SK-N-SH (cell line): ENCODE data around the gene PCSK6. TPM values are rescaled to one million over a fixed set of nuclear protein-coding genes. Genes with fewer than 3 reads are reported as not detected.

Experiments used
- CTCF ChIA-PET: fragments of 300-600, 350-600 bp; formaldehyde crosslinking; extraction: SDS; loops from one replicate; lab custom pipeline; 2021; lab: Yijun Ruan, JAX
- POLR2A ChIA-PET: fragments of 350-600 bp; sonication (Branson Sonifier 250); formaldehyde crosslinking; extraction: SDS; loops from one replicate; lab custom pipeline; 2020; ENCODE audit warnings: antibody characterized with exemption, inconsistent platforms; lab: Yijun Ruan, JAX
- DNase-seq: peaks from one replicate; pipeline ENCODE4 v3.0.0; 2012
- H2AFZ ChIP-seq: fragments of 200-600 bp; sonication (generic); 2 replicates; pipeline ENCODE4 v1.8.1; 2016; ENCODE audit warnings: antibody characterized with exemption, mild to moderate bottlenecking, low read depth
- H3F3A ChIP-seq: fragments of 200-600 bp; sonication (generic); replicated peaks from 2 replicates; pipeline ENCODE3; 2016; ENCODE audit warnings: antibody characterized with exemption, mild to moderate bottlenecking; ENCODE audit not compliant: insufficient read depth
- H3K27ac ChIP-seq, 2 experiments: fragments of 200-500 bp in 1 of 2; fragments of 200-600 bp in 1 of 2; sonication (Bioruptor generic) in 1 of 2; sonication (generic), shearing (Covaris generic) in 1 of 2; 2 replicates each; pipeline versions ENCODE4 v1.5.1 to v1.6.1; 2014 to 2016; ENCODE audit warnings: low read depth in 2 of 2, inconsistent platforms in 1 of 2, low read length in 1 of 2, mild to moderate bottlenecking in 1 of 2, mixed read lengths in 1 of 2
- H3K27me3 ChIP-seq: fragments of 200-600 bp; sonication (generic), shearing (Covaris generic); 2 replicates; pipeline ENCODE4 v1.6.1; 2016; ENCODE audit warnings: mixed run types; ENCODE audit not compliant: insufficient read depth
- H3K36me3 ChIP-seq, 2 experiments: fragments of 200-500 bp in 1 of 2; fragments of 200-600 bp in 1 of 2; sonication (Bioruptor generic) in 1 of 2; sonication (generic) in 1 of 2; replicated peaks in 1 of 2; 2 replicates each; pipeline versions ENCODE3 to v1.5.1; 2014 to 2016; ENCODE audit warnings: low read length in 1 of 2, mild to moderate bottlenecking in 1 of 2; ENCODE audit not compliant: insufficient read depth in 2 of 2, control insufficient read depth in 1 of 2
- H3K4me1 ChIP-seq, 2 experiments: fragments of 200-500 bp in 1 of 2; fragments of 200-600 bp in 1 of 2; sonication (Bioruptor generic) in 1 of 2; sonication (generic), shearing (Covaris generic) in 1 of 2; 2 replicates each; pipeline versions ENCODE4 v1.5.1 to v1.6.1; 2014 to 2016; ENCODE audit warnings: low read depth in 1 of 2, low read length in 1 of 2, mixed run types in 1 of 2; ENCODE audit not compliant: insufficient read depth in 2 of 2, control insufficient read depth in 1 of 2
- H3K4me2 ChIP-seq: fragments of 200-600 bp; sonication (generic), shearing (Covaris generic); 2 replicates; pipeline ENCODE4 v1.6.1; 2017; ENCODE audit warnings: mixed run types
- H3K4me3 ChIP-seq, 2 experiments: fragments of 200-500 bp in 1 of 2; fragments of 200-600 bp in 1 of 2; sonication (Bioruptor generic) in 1 of 2; sonication (generic), shearing (Covaris generic) in 1 of 2; 2 replicates each; pipeline versions ENCODE4 v1.5.1 to v1.8.1; 2014 to 2016; ENCODE audit warnings: low read depth in 2 of 2, inconsistent platforms in 1 of 2, low read length in 1 of 2, mild to moderate bottlenecking in 1 of 2, mixed read lengths in 1 of 2, moderate library complexity in 1 of 2
- H3K79me2 ChIP-seq: fragments of 200-600 bp; sonication (generic); 2 replicates; pipeline ENCODE4 v1.8.1; 2017; ENCODE audit warnings: mild to moderate bottlenecking; ENCODE audit not compliant: insufficient read depth
- H3K9ac ChIP-seq: fragments of 200-600 bp; sonication (generic); 2 replicates; pipeline ENCODE4 v1.6.1; 2017; ENCODE audit warnings: mixed run types
- H3K9me2 ChIP-seq: fragments of 200-600 bp; sonication (generic); 2 replicates; pipeline ENCODE4 v1.6.1; 2017; ENCODE audit warnings: mixed run types
- H3K9me3 ChIP-seq: fragments of 200-600 bp; sonication (generic); 2 replicates; pipeline ENCODE4 v1.6.1; 2017; ENCODE audit warnings: mixed run types, mild to moderate bottlenecking, moderate library complexity
- H4K20me1 ChIP-seq: fragments of 200-600 bp; sonication (generic); 2 replicates; pipeline ENCODE4 v1.6.1; 2017; ENCODE audit warnings: mild to moderate bottlenecking, mixed run types; ENCODE audit not compliant: insufficient read depth
- CHD2 ChIP-seq: fragments of 150-350 bp; IDR thresholded peaks from 2 replicates; pipeline ENCODE4 v1.6.1; 2018; ENCODE audit warnings: low read length; ENCODE audit not compliant: partially characterized antibody
- ELF1 ChIP-seq: IDR thresholded peaks from 2 replicates; pipeline ENCODE4 v1.4.0; 2012
- EP300 ChIP-seq, 2 experiments: IDR thresholded peaks; 2 replicates each; pipeline versions ENCODE4 v1.4.0 to v1.6.1; 2012; ENCODE audit warnings: borderline replicate concordance in 1 of 2, low read depth in 1 of 2, low read length in 1 of 2
- FOSL2 ChIP-seq: IDR thresholded peaks from 2 replicates; pipeline ENCODE4 v1.4.0; 2012; ENCODE audit warnings: low read depth, mild to moderate bottlenecking, moderate library complexity, borderline replicate concordance
- GABPA ChIP-seq: IDR thresholded peaks from 2 replicates; pipeline ENCODE4 v1.4.0; 2012; ENCODE audit warnings: low read depth, mild to moderate bottlenecking
- GATA2 ChIP-seq: sonication (generic); formaldehyde crosslinking; IDR thresholded peaks from 2 replicates; pipeline ENCODE4 v1.5.0; 2020; ENCODE audit warnings: mild to moderate bottlenecking, missing genetic modification reagents
- MEF2A ChIP-seq: IDR thresholded peaks from 2 replicates; pipeline ENCODE4 v1.4.0; 2012; ENCODE audit warnings: low read depth, borderline replicate concordance
- POLR2AphosphoS5 ChIP-seq: IDR thresholded peaks from 2 replicates; pipeline ENCODE4 v1.6.1; 2012; ENCODE audit warnings: low read depth, low read length
- RCOR1 ChIP-seq: fragments of 150-350 bp; IDR thresholded peaks from 2 replicates; pipeline ENCODE4 v1.6.1; 2017; ENCODE audit warnings: antibody characterized with exemption, low read length
- RFX5 ChIP-seq: IDR thresholded peaks from 2 replicates; pipeline ENCODE4 v1.6.1; 2012; ENCODE audit warnings: mild to moderate bottlenecking, improper control_type of control experiment, low read length
- TAF1 ChIP-seq: IDR thresholded peaks from 2 replicates; pipeline ENCODE4 v1.6.1; 2012; ENCODE audit warnings: low read depth, mild to moderate bottlenecking, low read length, moderate library complexity, borderline replicate concordance
- TEAD4 ChIP-seq: IDR thresholded peaks from 2 replicates; pipeline ENCODE4 v1.4.0; 2012; ENCODE audit warnings: mild to moderate bottlenecking, borderline replicate concordance; ENCODE audit not compliant: insufficient read depth
- YY1 ChIP-seq: IDR thresholded peaks from 2 replicates; pipeline ENCODE4 v1.4.0; 2012; ENCODE audit warnings: low read depth, mild to moderate bottlenecking
- WGBS: methylation state at CpG from one replicate; pipeline ENCODE4 v1.1.6; 2017; ENCODE audit warnings: low lambda C conversion rate; 5-methylcytosine and 5-hydroxymethylcytosine counted together
- polyA plus RNA-seq, 3 experiments: library from polyadenylated mRNA; depleted of rRNA; stranded (reverse); fragments of >200 nt; gene quantifications; 2 replicates each; pipeline ENCODE4 v1.2.3, GENCODE V29; 2012
- TF ChIP-seq, protein P1 (sequence below): fragments of 200-600 bp; sonication (generic); IDR thresholded peaks from 2 replicates; pipeline ENCODE4 v1.6.1; 2017; ENCODE audit warnings: antibody characterized with exemption, mild to moderate bottlenecking, moderate library complexity
- TF ChIP-seq, protein P2 (sequence below): IDR thresholded peaks from 2 replicates; pipeline ENCODE4; 2012
- TF ChIP-seq, protein P3 (sequence below): IDR thresholded peaks from 2 replicates; pipeline ENCODE4 v1.4.0; 2012; ENCODE audit warnings: low read depth, borderline replicate concordance
- TF ChIP-seq, protein P4 (sequence below): IDR thresholded peaks from 2 replicates; pipeline ENCODE4 v1.4.0; 2012; ENCODE audit warnings: low read depth
- TF ChIP-seq, protein P5 (sequence below): fragments of 150-350 bp; IDR thresholded peaks from 2 replicates; pipeline ENCODE4 v1.6.1; 2017; ENCODE audit warnings: antibody characterized with exemption, low read length, low read depth, borderline replicate concordance
- TF ChIP-seq, protein P6 (sequence below): fragments of 150-350 bp; IDR thresholded peaks from 2 replicates; pipeline ENCODE4 v1.6.1; 2016; ENCODE audit warnings: mild to moderate bottlenecking, low read depth, low read length

The PCSK6 gene
- polyA plus RNA-seq, 1 of the 3 experiments (the other 2 are of a cell fraction) = 0.03 TPM

DNA sequence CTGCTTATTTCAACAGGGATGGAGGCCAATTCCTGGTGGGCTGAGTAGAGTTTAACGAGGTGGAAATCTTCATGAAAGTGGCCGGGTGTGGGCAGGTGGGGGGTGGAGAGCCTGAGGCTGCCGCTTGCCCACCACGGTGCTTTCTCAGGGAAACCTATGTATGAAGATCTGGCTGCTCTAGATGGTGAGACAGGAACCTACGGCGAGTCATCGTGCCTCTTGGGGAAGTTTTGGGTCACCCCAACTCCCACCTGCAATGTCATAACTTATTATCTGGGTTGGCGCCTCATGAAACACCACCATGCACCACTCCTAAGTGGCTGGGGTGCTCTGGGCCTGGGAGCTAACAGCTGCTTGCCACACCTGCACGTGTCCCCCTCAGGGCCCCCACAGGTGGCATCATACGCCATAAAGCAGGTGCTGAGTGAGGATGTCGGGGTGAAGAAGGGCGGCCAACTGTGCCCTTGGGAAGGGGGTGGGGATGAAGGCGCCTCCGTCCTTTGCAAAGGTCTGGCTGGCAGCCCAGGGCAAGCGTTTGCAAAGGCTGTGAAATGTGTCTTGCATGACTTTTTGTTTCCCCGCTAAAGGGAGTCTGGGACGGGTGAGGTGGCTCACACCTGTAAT, 166.5 kb downstream of the PCSK6 start:
- Histone ChIP-seq H3K4me1 (peaks cover 0 to 14% of the 10 kb centered on the region in 2 experiments; a peak in 1 of 4 replicates), H4K20me1 (no peaks in the 10 kb centered on the region), H3K4me3 (no peak overlapping the region), H3K9me2 (no peaks in the 10 kb centered on the region), H3K79me2 (no peaks in the 10 kb centered on the region), H3K9ac (no peak overlapping the region), H3F3A (no peaks in the 10 kb centered on the region), H3K4me2 (no peak overlapping the region), H3K36me3 (no peaks in the 10 kb centered on the region), H3K9me3 (no peaks in the 10 kb centered on the region), H3K27ac (no peak overlapping the region), H2AFZ (no peak overlapping the region), H3K27me3 (peaks cover 1% of the 10 kb centered on the region; the same call in 1 of the 2 replicates)
- no peak for DNase-seq
- WGBS = 65% methylated on average over 9 of the region's 17 CpGs
- POLR2A ChIA-PET = no interaction called here
- CTCF ChIA-PET = interaction anchor here (1.0 to 1.7 kb wide), 3 partner anchors 23 to 179 kb away, joined by 3 to 4 read pairs (median 3); no protein-coding TSS in a partner anchor
- TF ChIP-seq GATA2 (no peak), TAF1 (no peak), CHD2 (no peak), TEAD4 (no peak), MEF2A (no peak), ELF1 (no peak), RCOR1 (no peak), POLR2AphosphoS5 (no peak), YY1 (no peak), GABPA (no peak), EP300 (IDR thresholded peaks at IDR 0.05; ENCODE audit: borderline replicate concordance in 1 of 2, low read depth in 1 of 2, low read length in 1 of 2) (no peak), RFX5 (no peak), FOSL2 (no peak)
- TF ChIP-seq, protein P1, sequence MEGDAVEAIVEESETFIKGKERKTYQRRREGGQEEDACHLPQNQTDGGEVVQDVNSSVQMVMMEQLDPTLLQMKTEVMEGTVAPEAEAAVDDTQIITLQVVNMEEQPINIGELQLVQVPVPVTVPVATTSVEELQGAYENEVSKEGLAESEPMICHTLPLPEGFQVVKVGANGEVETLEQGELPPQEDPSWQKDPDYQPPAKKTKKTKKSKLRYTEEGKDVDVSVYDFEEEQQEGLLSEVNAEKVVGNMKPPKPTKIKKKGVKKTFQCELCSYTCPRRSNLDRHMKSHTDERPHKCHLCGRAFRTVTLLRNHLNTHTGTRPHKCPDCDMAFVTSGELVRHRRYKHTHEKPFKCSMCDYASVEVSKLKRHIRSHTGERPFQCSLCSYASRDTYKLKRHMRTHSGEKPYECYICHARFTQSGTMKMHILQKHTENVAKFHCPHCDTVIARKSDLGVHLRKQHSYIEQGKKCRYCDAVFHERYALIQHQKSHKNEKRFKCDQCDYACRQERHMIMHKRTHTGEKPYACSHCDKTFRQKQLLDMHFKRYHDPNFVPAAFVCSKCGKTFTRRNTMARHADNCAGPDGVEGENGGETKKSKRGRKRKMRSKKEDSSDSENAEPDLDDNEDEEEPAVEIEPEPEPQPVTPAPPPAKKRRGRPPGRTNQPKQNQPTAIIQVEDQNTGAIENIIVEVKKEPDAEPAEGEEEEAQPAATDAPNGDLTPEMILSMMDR = no peak
- TF ChIP-seq, protein P2, sequence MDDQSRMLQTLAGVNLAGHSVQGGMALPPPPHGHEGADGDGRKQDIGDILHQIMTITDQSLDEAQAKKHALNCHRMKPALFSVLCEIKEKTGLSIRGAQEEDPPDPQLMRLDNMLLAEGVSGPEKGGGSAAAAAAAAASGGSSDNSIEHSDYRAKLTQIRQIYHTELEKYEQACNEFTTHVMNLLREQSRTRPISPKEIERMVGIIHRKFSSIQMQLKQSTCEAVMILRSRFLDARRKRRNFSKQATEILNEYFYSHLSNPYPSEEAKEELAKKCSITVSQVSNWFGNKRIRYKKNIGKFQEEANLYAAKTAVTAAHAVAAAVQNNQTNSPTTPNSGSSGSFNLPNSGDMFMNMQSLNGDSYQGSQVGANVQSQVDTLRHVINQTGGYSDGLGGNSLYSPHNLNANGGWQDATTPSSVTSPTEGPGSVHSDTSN = no peak
- TF ChIP-seq, protein P3, sequence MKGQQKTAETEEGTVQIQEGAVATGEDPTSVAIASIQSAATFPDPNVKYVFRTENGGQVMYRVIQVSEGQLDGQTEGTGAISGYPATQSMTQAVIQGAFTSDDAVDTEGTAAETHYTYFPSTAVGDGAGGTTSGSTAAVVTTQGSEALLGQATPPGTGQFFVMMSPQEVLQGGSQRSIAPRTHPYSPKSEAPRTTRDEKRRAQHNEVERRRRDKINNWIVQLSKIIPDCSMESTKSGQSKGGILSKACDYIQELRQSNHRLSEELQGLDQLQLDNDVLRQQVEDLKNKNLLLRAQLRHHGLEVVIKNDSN = no peak
- TF ChIP-seq, protein P4, sequence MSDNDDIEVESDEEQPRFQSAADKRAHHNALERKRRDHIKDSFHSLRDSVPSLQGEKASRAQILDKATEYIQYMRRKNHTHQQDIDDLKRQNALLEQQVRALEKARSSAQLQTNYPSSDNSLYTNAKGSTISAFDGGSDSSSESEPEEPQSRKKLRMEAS = no peak
- TF ChIP-seq, protein P5, sequence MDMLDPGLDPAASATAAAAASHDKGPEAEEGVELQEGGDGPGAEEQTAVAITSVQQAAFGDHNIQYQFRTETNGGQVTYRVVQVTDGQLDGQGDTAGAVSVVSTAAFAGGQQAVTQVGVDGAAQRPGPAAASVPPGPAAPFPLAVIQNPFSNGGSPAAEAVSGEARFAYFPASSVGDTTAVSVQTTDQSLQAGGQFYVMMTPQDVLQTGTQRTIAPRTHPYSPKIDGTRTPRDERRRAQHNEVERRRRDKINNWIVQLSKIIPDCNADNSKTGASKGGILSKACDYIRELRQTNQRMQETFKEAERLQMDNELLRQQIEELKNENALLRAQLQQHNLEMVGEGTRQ = no peak
- TF ChIP-seq, protein P6, sequence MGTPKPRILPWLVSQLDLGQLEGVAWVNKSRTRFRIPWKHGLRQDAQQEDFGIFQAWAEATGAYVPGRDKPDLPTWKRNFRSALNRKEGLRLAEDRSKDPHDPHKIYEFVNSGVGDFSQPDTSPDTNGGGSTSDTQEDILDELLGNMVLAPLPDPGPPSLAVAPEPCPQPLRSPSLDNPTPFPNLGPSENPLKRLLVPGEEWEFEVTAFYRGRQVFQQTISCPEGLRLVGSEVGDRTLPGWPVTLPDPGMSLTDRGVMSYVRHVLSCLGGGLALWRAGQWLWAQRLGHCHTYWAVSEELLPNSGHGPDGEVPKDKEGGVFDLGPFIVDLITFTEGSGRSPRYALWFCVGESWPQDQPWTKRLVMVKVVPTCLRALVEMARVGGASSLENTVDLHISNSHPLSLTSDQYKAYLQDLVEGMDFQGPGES = no peak
